ENCODE results near the gene GOLGA8K. TPM values are rescaled to one million over a fixed set of nuclear protein-coding genes. Genes with fewer than 3 reads are reported as not detected.
"Not testable (repeated sequence)": the region's sequence is repeated elsewhere in the genome, so short reads cannot be mapped to it uniquely, and the experiment has no call there.

GOLGA8K gene, protein sequence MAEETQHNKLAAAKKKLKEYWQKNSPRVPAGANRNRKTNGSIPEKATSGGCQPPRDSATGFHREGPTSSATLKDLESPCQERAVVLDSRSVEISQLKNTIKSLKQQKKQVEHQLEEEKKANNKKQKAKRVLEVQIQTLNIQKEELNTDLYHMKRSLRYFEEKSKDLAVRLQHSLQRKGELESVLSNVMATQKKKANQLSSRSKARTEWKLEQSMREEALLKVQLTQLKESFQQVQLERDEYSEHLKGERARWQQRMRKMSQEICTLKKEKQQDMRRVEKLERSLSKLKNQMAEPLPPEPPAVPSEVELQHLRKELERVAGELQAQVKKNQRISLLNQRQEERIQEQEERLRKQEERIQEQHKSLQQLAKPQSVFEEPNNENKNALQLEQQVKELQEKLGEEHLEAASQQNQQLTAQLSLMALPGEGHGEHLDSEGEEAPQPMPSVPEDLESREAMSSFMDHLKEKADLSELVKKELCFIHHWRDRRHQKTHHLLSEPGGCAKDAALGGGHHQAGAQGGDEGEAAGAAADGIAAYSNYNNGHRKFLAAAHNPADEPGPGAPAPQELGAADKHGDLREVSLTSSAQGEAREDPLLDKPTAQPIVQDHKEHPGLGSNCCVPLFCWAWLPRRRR
- 1 to 10 TPM in 2 of 4 donors, under 1 TPM in 2; 0.28 to 5.3 (median 0.95) TPM for total RNA-seq

DNA sequence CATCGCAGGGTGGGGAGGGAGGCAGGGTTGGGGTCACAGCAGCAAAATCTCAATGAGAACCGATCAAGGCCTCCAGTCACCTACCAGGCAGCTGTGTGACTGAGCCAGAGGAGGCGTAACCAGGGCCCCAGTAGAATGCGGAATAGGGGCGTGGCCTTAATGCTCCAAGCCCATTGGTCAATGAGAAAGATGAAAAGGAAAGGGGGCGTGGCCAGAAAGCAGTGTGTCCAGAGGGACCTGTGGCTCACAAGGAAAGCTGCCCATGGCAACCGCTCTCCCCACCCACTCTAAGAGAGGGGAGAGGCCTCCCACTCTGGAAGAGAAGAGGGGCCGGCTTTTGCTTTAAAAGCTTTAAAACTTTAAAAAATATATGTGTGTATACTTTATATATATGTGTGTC, at the start of gene GOLGA8K:
Gene GOLGA8K (minus strand): TSS at position 101 of the 400 bp plus-strand sequence. CDS start 98 bp downstream, at position 3.
- not testable (repeated sequence) for ATAC-seq (ENCODE audit: low FRiP score); DNase-seq (ENCODE audit: low spot score)

DNA sequence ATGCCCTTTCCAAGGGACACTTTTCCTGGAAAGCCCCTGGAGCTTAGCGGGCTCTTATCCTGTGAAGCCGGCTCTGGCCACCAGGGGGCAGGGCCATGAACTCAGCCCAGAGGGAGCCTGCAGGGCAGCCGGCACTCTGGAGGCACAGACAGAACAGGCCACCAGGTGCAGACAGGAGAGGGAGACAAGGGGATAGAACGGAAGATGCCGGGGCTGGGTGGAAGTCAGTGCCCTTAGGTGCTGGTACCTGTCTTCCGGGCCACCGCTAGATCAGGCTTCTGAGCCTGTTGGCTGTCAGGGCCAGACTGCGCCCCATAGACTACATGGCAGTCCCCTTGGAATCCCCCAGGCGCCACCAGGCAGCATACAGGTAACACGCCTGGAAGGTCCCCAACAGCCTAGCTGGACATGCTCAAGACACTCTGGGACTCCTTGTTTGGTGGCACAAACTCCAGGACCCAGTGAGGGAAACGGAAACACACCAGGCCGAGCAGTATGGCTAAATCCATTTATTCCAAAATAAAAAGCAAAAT, 37.4 kb upstream of the GOLGA8K start:
- not testable (repeated sequence) for ATAC-seq (ENCODE audit: low FRiP score); DNase-seq (ENCODE audit: low spot score)

GRCh38 chr15:32434102-32434963, 31.2 kb upstream of the GOLGA8K start:
- ATAC-seq (ENCODE audit: low FRiP score) = peak; percentile 80

DNA sequence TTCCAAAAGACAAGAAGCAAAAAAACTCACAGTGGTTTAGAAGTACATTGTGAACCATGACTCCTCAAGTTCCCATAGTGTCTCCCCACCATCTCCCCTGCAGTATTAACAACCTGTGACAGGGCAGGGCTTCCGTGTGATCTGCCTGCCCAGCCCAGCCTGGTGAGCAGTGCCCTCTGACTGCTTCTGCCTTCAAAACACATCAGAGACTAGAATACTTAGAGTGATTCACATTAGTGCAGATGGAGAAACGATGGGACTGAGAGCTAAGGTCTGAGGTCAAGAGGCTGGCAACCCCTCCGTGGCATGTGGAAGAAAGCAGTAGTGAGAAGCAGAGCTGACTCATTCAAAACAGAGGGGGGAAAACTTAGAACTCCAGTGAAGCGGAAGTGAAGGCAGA, 24.5 kb upstream of the GOLGA8K start:
- ATAC-seq (ENCODE audit: low FRiP score) = peak; percentile 66
- DNase-seq (ENCODE audit: low spot score) = not testable (repeated sequence)

More at GRCh38 chr15:32434102-32434963, 31.2 kb upstream of the GOLGA8K start:
- not testable (repeated sequence) for DNase-seq (ENCODE audit: low spot score)

DNA sequence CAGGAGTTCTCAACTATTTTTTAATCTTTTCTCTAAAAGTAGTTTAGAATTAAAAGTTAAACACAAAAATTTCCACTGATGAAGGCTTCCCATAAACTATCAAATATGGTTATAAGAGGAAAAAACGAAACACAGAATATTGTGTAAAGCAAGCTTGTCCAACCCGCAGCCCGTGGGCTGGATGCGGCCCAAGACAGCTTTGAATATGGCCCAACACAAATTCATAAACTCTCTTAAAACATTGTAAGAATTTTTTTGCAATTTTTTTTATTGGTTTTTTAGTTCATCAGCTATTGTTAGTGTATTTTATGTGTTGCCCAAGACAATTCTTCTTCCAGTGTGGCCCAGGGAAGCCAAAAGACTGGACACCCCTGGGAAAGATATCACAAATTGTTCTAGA, 23.4 kb upstream of the GOLGA8K start:
- DNase-seq (ENCODE audit: low spot score) = not testable (repeated sequence)

DNA sequence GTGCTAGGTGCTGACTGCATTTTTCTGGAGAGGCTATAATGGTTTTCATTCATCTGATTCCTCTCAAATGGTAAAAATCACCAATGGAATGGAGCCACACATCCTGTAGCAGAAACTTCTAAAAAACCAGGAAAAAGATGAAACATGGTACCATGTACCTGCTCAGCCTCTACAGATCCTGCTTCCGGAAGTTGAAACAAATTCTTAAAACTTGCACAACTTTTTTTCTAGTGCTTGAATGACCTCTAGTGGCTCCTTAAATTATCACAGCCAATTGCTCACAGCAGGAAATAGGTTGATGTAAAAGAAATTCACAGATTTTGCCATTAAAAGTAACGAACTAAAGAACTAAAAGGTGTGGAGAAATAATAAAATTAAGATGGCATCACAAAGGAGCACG, 4.8 kb upstream of the GOLGA8K start:
- not testable (repeated sequence) for ATAC-seq (ENCODE audit: low FRiP score); DNase-seq (ENCODE audit: low spot score)

More for the DNA sequence above, 23.4 kb upstream of the GOLGA8K start:
- not testable (repeated sequence) for ATAC-seq (ENCODE audit: low FRiP score)

DNA sequence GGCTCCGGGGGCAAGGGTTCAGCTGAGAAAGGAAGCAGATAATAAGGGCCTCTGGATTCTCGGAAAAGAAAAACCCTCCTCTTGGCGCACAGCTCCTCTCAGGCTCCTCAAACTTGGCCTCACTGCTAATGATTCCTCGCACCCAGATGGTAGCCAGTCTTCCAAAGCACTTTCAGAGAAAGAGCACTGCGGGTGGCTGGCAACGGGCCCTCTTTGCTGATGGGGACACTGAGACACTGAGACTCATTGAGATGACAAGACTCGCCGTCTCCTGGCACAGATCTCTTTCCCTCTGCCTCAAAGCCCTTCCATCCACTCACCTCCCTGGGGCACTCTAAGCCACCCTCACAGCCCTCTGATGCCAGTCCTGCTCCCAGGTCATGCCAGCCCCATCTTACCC, 6.6 kb downstream of the GOLGA8K start:
- not testable (repeated sequence) for ATAC-seq (ENCODE audit: low FRiP score); DNase-seq (ENCODE audit: low spot score)

DNA sequence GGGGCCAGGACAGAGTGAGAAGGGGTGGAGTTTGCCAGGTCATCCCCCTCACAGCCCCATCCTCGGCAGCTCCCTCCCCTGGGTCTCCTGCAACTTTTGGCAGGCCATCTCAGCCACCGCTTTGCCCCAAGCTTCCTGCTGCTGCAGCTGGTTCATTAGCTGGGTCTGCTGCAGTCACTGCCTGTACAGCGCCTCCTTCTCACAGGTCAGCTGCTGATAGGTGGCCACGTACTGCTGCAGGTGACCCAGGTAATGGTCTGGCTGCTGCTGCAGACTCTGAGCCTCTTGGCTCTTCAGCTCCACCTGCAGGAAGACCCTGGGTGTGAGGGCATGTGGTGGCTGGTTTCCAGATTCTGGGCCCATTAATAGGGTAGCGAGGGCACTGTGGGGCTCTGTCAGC, 8.3 kb downstream of the GOLGA8K start:
- not testable (repeated sequence) for DNase-seq (ENCODE audit: low spot score); ATAC-seq (ENCODE audit: low FRiP score)

- not testable (repeated sequence) for ATAC-seq (ENCODE audit: low FRiP score)
Measured at GRCh38 chr15:32388050-32388648, 14.9 kb downstream of the GOLGA8K start.

DNA sequence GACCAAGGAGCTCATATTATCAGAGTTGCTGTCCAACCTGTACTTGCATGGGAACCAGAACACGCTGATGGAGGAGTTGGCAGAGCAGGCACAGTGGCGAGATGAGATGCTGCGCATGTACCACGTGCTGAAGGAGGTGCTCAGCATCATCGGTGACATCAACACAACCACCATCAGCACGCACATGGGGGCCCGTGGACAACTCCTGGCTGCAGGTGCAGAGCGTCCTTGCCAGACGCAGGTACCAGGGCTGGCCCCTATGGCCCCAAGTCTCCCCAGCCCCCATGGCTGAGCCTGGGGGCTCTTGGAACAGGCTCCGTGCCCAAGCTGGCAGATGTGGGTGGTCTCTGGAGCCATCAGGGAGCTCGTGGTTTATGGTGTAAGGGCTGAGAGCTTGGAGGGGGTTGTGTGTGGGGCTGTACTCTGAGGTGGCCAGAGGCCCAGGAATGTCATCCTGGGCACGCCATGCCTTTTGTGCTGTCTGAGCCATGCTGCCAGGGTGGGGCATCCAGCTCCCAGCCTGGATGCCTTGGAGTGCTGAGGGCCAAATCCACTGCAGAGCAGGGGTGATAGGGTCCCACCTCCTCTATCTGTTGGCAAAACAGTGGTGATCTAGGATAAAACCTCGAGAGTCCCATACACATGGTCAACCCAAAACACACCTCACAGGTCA, 17.1 kb downstream of the GOLGA8K start:
- not testable (repeated sequence) for ATAC-seq (ENCODE audit: low FRiP score); DNase-seq (ENCODE audit: low spot score)

More at GRCh38 chr15:32388050-32388648, 14.9 kb downstream of the GOLGA8K start:
- DNase-seq (ENCODE audit: low spot score) = not testable (repeated sequence)

GRCh38 chr15:32374185-32374584, 28.9 kb downstream of the GOLGA8K start:
- ATAC-seq (ENCODE audit: low FRiP score); DNase-seq (ENCODE audit: low spot score): not testable (repeated sequence)

- not testable (repeated sequence) for DNase-seq (ENCODE audit: low spot score); ATAC-seq (ENCODE audit: low FRiP score)
Measured at GRCh38 chr15:32373707-32374106, 29.4 kb downstream of the GOLGA8K start.

- DNase-seq (ENCODE audit: low spot score) = not testable (repeated sequence)
Measured at GRCh38 chr15:32372075-32372474, 31.0 kb downstream of the GOLGA8K start.

DNA sequence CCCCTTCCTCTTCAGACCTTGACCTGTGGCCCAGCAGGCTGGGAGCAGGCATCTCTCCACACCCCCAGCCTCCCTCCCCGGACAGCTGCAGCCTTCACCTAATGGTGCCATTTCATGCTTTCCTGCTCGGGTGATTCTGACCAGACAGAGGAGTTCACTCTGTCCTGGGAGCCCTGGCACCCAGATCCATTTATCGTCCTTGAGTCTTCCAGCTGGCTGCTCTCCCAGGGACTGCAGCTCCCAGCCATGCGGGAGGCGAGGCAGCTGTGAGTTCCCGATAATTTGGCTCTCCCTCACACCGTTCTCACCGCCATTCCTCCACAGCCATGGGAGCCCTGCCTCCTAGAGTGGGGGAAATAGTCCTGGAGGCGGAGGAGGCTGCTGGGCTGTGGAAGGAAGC, 32.6 kb downstream of the GOLGA8K start:
- ATAC-seq (ENCODE audit: low FRiP score); DNase-seq (ENCODE audit: low spot score): not testable (repeated sequence)

More at GRCh38 chr15:32372075-32372474, 31.0 kb downstream of the GOLGA8K start:
- ATAC-seq (ENCODE audit: low FRiP score) = not testable (repeated sequence)

DNA sequence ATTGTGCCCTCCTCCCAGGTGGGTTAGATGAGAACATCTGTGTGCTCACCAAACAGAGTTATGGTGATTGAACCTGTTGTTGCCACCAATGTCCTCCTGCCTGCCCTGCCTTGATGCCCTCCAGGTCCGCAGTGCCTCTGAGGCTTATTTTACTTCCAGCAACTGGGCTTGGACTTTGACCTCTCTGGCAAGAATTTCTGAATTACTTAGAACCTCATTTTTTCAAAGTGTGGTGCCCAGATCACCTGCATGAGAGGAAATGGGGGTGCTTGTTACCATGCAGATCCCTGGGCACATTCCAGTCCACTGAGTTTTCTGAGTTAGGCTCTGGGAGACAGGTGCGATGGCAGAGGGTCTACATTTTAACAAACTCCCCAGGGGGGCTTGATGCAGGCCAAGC, 33.0 kb downstream of the GOLGA8K start:
- not testable (repeated sequence) for ATAC-seq (ENCODE audit: low FRiP score); DNase-seq (ENCODE audit: low spot score)

DNA sequence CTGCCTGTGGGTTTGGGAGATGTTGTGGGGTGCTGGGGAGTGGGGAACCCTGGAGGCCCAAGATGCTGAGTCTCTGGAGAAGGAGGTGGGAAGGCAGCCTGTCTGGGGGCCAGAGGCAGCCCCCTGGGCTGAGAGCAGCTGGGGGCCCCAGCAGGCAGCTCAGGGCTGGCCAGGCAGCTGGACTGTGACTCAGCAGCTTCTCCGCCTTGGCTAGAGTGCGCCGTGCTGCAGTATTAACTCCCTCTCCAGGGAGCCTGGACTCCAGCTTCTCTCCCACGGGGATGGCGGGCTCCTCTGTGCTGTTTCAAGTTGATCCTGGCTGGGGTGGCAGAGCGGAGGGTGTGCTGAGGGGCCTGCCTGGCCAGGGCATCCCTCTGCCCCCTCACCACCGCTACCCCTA, 36.6 kb downstream of the GOLGA8K start:
- DNase-seq (ENCODE audit: low spot score); ATAC-seq (ENCODE audit: low FRiP score): not testable (repeated sequence)

DNA sequence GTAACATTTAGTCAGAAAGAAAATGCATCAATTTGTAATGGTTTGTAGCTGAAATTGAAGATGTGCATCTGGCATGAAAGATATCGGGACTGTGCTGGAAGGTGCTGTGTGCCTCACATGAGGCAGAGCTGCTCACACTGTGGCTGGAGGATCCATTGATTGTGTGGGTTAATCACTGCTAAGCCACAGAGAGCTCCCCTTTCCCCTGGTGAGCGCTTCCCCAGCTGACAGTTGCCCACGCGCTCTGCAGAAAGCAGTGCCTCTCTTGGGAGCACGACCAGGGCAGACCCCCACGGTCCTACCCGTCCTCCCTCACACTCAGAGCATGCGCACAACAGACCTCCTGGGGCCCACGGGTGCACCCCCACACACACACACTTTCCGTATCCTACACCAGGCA, 37.1 kb downstream of the GOLGA8K start:
- ATAC-seq (ENCODE audit: low FRiP score); DNase-seq (ENCODE audit: low spot score): not testable (repeated sequence)

- not testable (repeated sequence) for DNase-seq (ENCODE audit: low spot score); ATAC-seq (ENCODE audit: low FRiP score)
Measured at GRCh38 chr15:32364944-32365343, 38.1 kb downstream of the GOLGA8K start.
